Uterus (tissue), 4 donors: ENCODE results near the gene ITIH4. TPM values are rescaled to one million over a fixed set of nuclear protein-coding genes. Genes with fewer than 3 reads are reported as not detected.

Source experiments
- DNase-seq, 2 donors: peaks; one replicate each; pipeline ENCODE4 v3.0.0-alpha.2; 2019 to 2020
- H3K27ac ChIP-seq, 2 donors: fragments of 200-600 bp; sonication (generic); 1 replicate in 1 of 2; 2 replicates in 1 of 2; pipeline ENCODE4 v1.5.1; 2016 to 2018
- H3K27me3 ChIP-seq, 2 donors: fragments of 200-600 bp; sonication (generic); one replicate each; pipeline ENCODE4 v1.5.1; 2018 to 2019; ENCODE audit warnings: control low read depth in 1 of 2
- H3K36me3 ChIP-seq, 2 donors: fragments of 200-600 bp; sonication (generic); one replicate each; pipeline ENCODE4 v1.5.1; 2019; ENCODE audit warnings: control low read depth in 1 of 2
- H3K4me1 ChIP-seq, 2 donors: fragments of 200-600 bp; sonication (generic); one replicate each; pipeline ENCODE4 v1.5.1; 2018 to 2019; ENCODE audit warnings: control low read depth in 1 of 2
- H3K4me3 ChIP-seq, 2 donors: fragments of 200-600 bp; sonication (generic); 1 replicate in 1 of 2; 2 replicates in 1 of 2; pipeline ENCODE4 v1.5.1; 2018 to 2019; ENCODE audit warnings: mild to moderate bottlenecking in 1 of 2
- H3K9me3 ChIP-seq, 2 donors: fragments of 200-600 bp; sonication (generic); one replicate each; pipeline ENCODE4 v1.5.1; 2019; ENCODE audit warnings: control low read depth in 1 of 2
- CTCF ChIP-seq, 4 experiments: fragments of 200-600 bp in 2 of 4; fragments of 450-650 bp in 2 of 4; sonication (generic) in 2 of 4; IDR thresholded peaks; one replicate each; pipeline ENCODE4 v1.5.1; 2016 to 2019; ENCODE audit warnings: antibody characterized with exemption in 4 of 4, mild to moderate bottlenecking in 2 of 4, moderate library complexity in 1 of 4
- POLR2A ChIP-seq, 2 donors: fragments of 450-650 bp; IDR thresholded peaks; one replicate each; pipeline ENCODE4 v1.6.1; 2016; ENCODE audit warnings: antibody characterized with exemption in 2 of 2, mild to moderate bottlenecking in 1 of 2, moderate library complexity in 1 of 2
- intact Hi-C: fragments of 100-400 bp; cut with DNase I; formaldehyde crosslinking; loops from one replicate; pipeline ENCODE4 v1.15.1; 2023; ENCODE audit warnings: low total_unique reads
- total RNA-seq, 4 donors: library from RNA; depleted of rRNA in 3 of 4; stranded (reverse); fragments of >200 nt in 3 of 4; gene quantifications; one replicate each; pipeline versions ENCODE4 v1.1.0 to v1.2.4, GENCODE V29; 2014 to 2023
- donor health status: DM: yes; HTN: yes; CAD: no.

The ITIH4 gene
- total RNA-seq, 4 donors from 2014 or later: 0.26 to 8.7 (median 6.9) TPM

GRCh38 chr3:52843108-52843865 lies 12.8 kb upstream of the ITIH4 start:
- peaks cover 0 to 6% of the 10 kb centered on the region in 2 donors for H3K4me1 ChIP-seq

GRCh38 chr3:52842424-52842823 lies 12.0 kb upstream of the ITIH4 start:
- no peak for TF ChIP-seq CTCF (IDR thresholded peaks at IDR 0.05)
- no peak for TF ChIP-seq POLR2A (IDR thresholded peaks at IDR 0.05)
- Histone ChIP-seq H3K4me3 (no peak overlapping the region), H3K36me3 (no peaks in the 10 kb centered on the region), H3K27ac (peak overlapping the region; percentile 74 to 79), H3K27me3 (no peaks in the 10 kb centered on the region), H3K9me3 (no peaks in the 10 kb centered on the region), H3K4me1 (peaks cover 0 to 6% of the 10 kb centered on the region in 2 donors)
- DNase-seq: no peak
- intact Hi-C loops: no loop called here

More at GRCh38 chr3:52843108-52843865, 12.8 kb upstream of the ITIH4 start:
- Histone ChIP-seq H3K27me3 (no peaks in the 10 kb centered on the region), H3K9me3 (no peaks in the 10 kb centered on the region), H3K36me3 (no peaks in the 10 kb centered on the region), H3K4me3 (no peak overlapping the region), H3K27ac (peak overlapping the region; percentile 74 to 79)
- no peak for DNase-seq
- intact Hi-C loops: no loop called here
- TF ChIP-seq CTCF (IDR thresholded peaks at IDR 0.05) (no peak), POLR2A (IDR thresholded peaks at IDR 0.05) (no peak)

- H3K27ac ChIP-seq: no peak overlapping the region
- no peak for DNase-seq
- H3K9me3 ChIP-seq: no peaks in the 10 kb centered on the region
- no peaks in the 10 kb centered on the region for H3K36me3 ChIP-seq
- intact Hi-C loops: no loop called here
- H3K4me3 ChIP-seq: no peak overlapping the region
- H3K4me1 ChIP-seq: peaks cover 0 to 6% of the 10 kb centered on the region in 2 donors
- no peak for TF ChIP-seq POLR2A (IDR thresholded peaks at IDR 0.05)
- no peak for TF ChIP-seq CTCF (IDR thresholded peaks at IDR 0.05)
- no peaks in the 10 kb centered on the region for H3K27me3 ChIP-seq
Observed at GRCh38 chr3:52841981-52842340, 11.5 kb upstream of the ITIH4 start.

GRCh38 chr3:52841211-52841980 lies 10.9 kb upstream of the ITIH4 start:
- DNase-seq: no peak
- Histone ChIP-seq H3K27ac (no peak overlapping the region), H3K4me3 (no peak overlapping the region), H3K36me3 (no peaks in the 10 kb centered on the region), H3K9me3 (no peaks in the 10 kb centered on the region), H3K4me1 (peaks cover 0 to 4% of the 10 kb centered on the region in 2 donors), H3K27me3 (no peaks in the 10 kb centered on the region)
- intact Hi-C loops: no loop called here
- no peak for TF ChIP-seq CTCF (IDR thresholded peaks at IDR 0.05)
- no peak for TF ChIP-seq POLR2A (IDR thresholded peaks at IDR 0.05)
